ENCODE data around the gene EXOC6. TPM values are rescaled to one million over a fixed set of nuclear protein-coding genes. Genes with fewer than 3 reads are reported as not detected.

Gene EXOC6
- total RNA-seq, 1 donor from 2014 or later, result 13.5 TPM

- Mint-ChIP-seq H3K36me3 (ENCODE audit: low read depth) (peaks cover 2% of the 10 kb centered on the region), H3K9me3 (no peaks in the 10 kb centered on the region), H3K27ac (no peak overlapping the region), H3K27me3 (ENCODE audit: insufficient read depth) (peaks cover 3% of the 10 kb centered on the region), H3K4me3 (no peak overlapping the region), H3K4me1 (ENCODE audit: low read depth) (peaks cover 44% of the 10 kb centered on the region)
- intact Hi-C loops (cut with micrococcal nuclease), result loop anchor here (5.0 to 10.0 kb wide), 6 partner anchors 531 to 1051 kb away; partner anchors contain the start of genes CEP55, CPEB3, FRA10AC1 and MARCHF5
- DNase-seq (ENCODE audit: low spot score), result no peak
Observed at GRCh38 chr10:92845921-92846320, 2.4 kb upstream of the EXOC6 start.

GRCh38 chr10:92846344-92846743 lies 2.0 kb upstream of the EXOC6 start:
- peaks cover 3% of the 10 kb centered on the region for H3K27me3 Mint-ChIP-seq (ENCODE audit: insufficient read depth)
- DNase-seq (ENCODE audit: low spot score), result no peak
- intact Hi-C loops (cut with micrococcal nuclease), result loop anchor here (5.0 to 10.0 kb wide), 6 partner anchors 531 to 1052 kb away; partner anchors contain the start of genes CEP55, CPEB3, FRA10AC1 and MARCHF5

GRCh38 chr10:92846854-92847201 lies 1.5 kb upstream of the EXOC6 start:
- peak overlapping the region; percentile 67 for H3K27ac Mint-ChIP-seq
- H3K9me3 Mint-ChIP-seq, result no peaks in the 10 kb centered on the region
- H3K36me3 Mint-ChIP-seq (ENCODE audit: low read depth), result peaks cover 4% of the 10 kb centered on the region
- H3K27me3 Mint-ChIP-seq (ENCODE audit: insufficient read depth), result peaks cover 3% of the 10 kb centered on the region
- intact Hi-C loops (cut with micrococcal nuclease), result loop anchor here (5.0 to 10.0 kb wide), 6 partner anchors 530 to 1052 kb away; partner anchors contain the start of genes CEP55, CPEB3, FRA10AC1 and MARCHF5
- peak overlapping the region; percentile 36 for H3K4me3 Mint-ChIP-seq
- peaks cover 44% of the 10 kb centered on the region for H3K4me1 Mint-ChIP-seq (ENCODE audit: low read depth)
- no peak for DNase-seq (ENCODE audit: low spot score)

More at GRCh38 chr10:92846344-92846743, 2.0 kb upstream of the EXOC6 start:
- peaks cover 44% of the 10 kb centered on the region for H3K4me1 Mint-ChIP-seq (ENCODE audit: low read depth)
- no peak overlapping the region for H3K27ac Mint-ChIP-seq
- H3K9me3 Mint-ChIP-seq, result no peaks in the 10 kb centered on the region
- peaks cover 4% of the 10 kb centered on the region for H3K36me3 Mint-ChIP-seq (ENCODE audit: low read depth)
- H3K4me3 Mint-ChIP-seq, result peak overlapping the region; percentile 36

- no peak for DNase-seq (ENCODE audit: low spot score)
- Mint-ChIP-seq H3K36me3 (ENCODE audit: low read depth) (peaks cover 4% of the 10 kb centered on the region), H3K27me3 (ENCODE audit: insufficient read depth) (peaks cover 3% of the 10 kb centered on the region), H3K4me3 (peak overlapping the region; percentile 87), H3K9me3 (no peaks in the 10 kb centered on the region), H3K4me1 (ENCODE audit: low read depth) (peaks cover 44% of the 10 kb centered on the region), H3K27ac (peak overlapping the region; percentile 67)
- intact Hi-C loops (cut with micrococcal nuclease), result loop anchor here (5.0 to 10.0 kb wide), 6 partner anchors 530 to 1053 kb away; partner anchors contain the start of genes CEP55, CPEB3, FRA10AC1 and MARCHF5
Observed at GRCh38 chr10:92847202-92847864, 987 bp upstream of the EXOC6 start.

GRCh38 chr10:92848037-92848440 lies 281 bp upstream of the EXOC6 start:
- intact Hi-C loops (cut with micrococcal nuclease), result loop anchor here (1.0 to 10.0 kb wide), 9 partner anchors 157 to 1053 kb away; partner anchors contain the start of genes CEP55, CPEB3, FRA10AC1 and IDE
- H3K27me3 Mint-ChIP-seq (ENCODE audit: insufficient read depth), result peaks cover 2% of the 10 kb centered on the region
- DNase-seq (ENCODE audit: low spot score), result no peak

GRCh38 chr10:92849234-92849525 lies 860 bp downstream of the EXOC6 start:
- H3K4me1 Mint-ChIP-seq (ENCODE audit: low read depth), result peaks cover 38% of the 10 kb centered on the region
- peak overlapping the region; percentile 88 for H3K4me3 Mint-ChIP-seq

More at GRCh38 chr10:92848037-92848440, 281 bp upstream of the EXOC6 start:
- peaks cover 41% of the 10 kb centered on the region for H3K4me1 Mint-ChIP-seq (ENCODE audit: low read depth)
- peak overlapping the region; percentile 93 for H3K27ac Mint-ChIP-seq
- H3K9me3 Mint-ChIP-seq, result no peaks in the 10 kb centered on the region
- H3K36me3 Mint-ChIP-seq (ENCODE audit: low read depth), result peaks cover 4% of the 10 kb centered on the region
- H3K4me3 Mint-ChIP-seq, result peak overlapping the region; percentile 87

GRCh38 chr10:92849576-92850090 lies 1.3 kb downstream of the EXOC6 start:
- Mint-ChIP-seq H3K9me3 (no peaks in the 10 kb centered on the region), H3K27me3 (ENCODE audit: insufficient read depth) (peaks cover 2% of the 10 kb centered on the region), H3K4me3 (peak overlapping the region; percentile 88), H3K4me1 (ENCODE audit: low read depth) (peaks cover 38% of the 10 kb centered on the region), H3K27ac (peak overlapping the region; percentile 83), H3K36me3 (ENCODE audit: low read depth) (peaks cover 4% of the 10 kb centered on the region)
- no peak for DNase-seq (ENCODE audit: low spot score)
- intact Hi-C loops (cut with micrococcal nuclease), result loop anchor here (2.0 to 10.0 kb wide), 9 partner anchors 31 to 1055 kb away; partner anchors contain the start of genes CEP55, CPEB3, FRA10AC1 and KIF11

More at GRCh38 chr10:92849234-92849525, 860 bp downstream of the EXOC6 start:
- intact Hi-C loops (cut with micrococcal nuclease), result loop anchor here (2.0 to 10.0 kb wide), 8 partner anchors 158 to 1054 kb away; partner anchors contain the start of genes CEP55, CPEB3, FRA10AC1 and KIF11
- peaks cover 2% of the 10 kb centered on the region for H3K27me3 Mint-ChIP-seq (ENCODE audit: insufficient read depth)
- DNase-seq (ENCODE audit: low spot score), result no peak
- H3K36me3 Mint-ChIP-seq (ENCODE audit: low read depth), result peaks cover 4% of the 10 kb centered on the region
- no peaks in the 10 kb centered on the region for H3K9me3 Mint-ChIP-seq
- peak overlapping the region; percentile 83 for H3K27ac Mint-ChIP-seq

GRCh38 chr10:92850185-92850584 lies 1.9 kb downstream of the EXOC6 start:
- Mint-ChIP-seq H3K27ac (no peak overlapping the region), H3K36me3 (ENCODE audit: low read depth) (peaks cover 4% of the 10 kb centered on the region), H3K4me1 (ENCODE audit: low read depth) (peaks cover 38% of the 10 kb centered on the region), H3K9me3 (no peaks in the 10 kb centered on the region), H3K4me3 (no peak overlapping the region), H3K27me3 (ENCODE audit: insufficient read depth) (peaks cover 2% of the 10 kb centered on the region)
- intact Hi-C loops (cut with micrococcal nuclease), result loop anchor here (2.0 kb wide), 1 partner anchor 31 kb away; no protein-coding TSS in a partner anchor
- DNase-seq (ENCODE audit: low spot score), result no peak

GRCh38 chr10:92851003-92851402 lies 2.7 kb downstream of the EXOC6 start:
- no peak overlapping the region for H3K27ac Mint-ChIP-seq
- peaks cover 2% of the 10 kb centered on the region for H3K27me3 Mint-ChIP-seq (ENCODE audit: insufficient read depth)
- no peak for DNase-seq (ENCODE audit: low spot score)
- intact Hi-C loops (cut with micrococcal nuclease), result loop anchor here (2.0 kb wide), 1 partner anchor 30 kb away; no protein-coding TSS in a partner anchor
- no peak overlapping the region for H3K4me3 Mint-ChIP-seq
- no peaks in the 10 kb centered on the region for H3K9me3 Mint-ChIP-seq
- peaks cover 34% of the 10 kb centered on the region for H3K4me1 Mint-ChIP-seq (ENCODE audit: low read depth)
- H3K36me3 Mint-ChIP-seq (ENCODE audit: low read depth), result peaks cover 4% of the 10 kb centered on the region

GRCh38 chr10:92855560-92855959 lies 7.2 kb downstream of the EXOC6 start:
- intact Hi-C loops (cut with micrococcal nuclease), result no loop called here
- no peaks in the 10 kb centered on the region for H3K4me1 Mint-ChIP-seq (ENCODE audit: low read depth)
- H3K27ac Mint-ChIP-seq, result no peak overlapping the region
- H3K4me3 Mint-ChIP-seq, result no peak overlapping the region
- DNase-seq (ENCODE audit: low spot score), result no peak
- H3K36me3 Mint-ChIP-seq (ENCODE audit: low read depth), result peaks cover 14% of the 10 kb centered on the region
- peaks cover 30% of the 10 kb centered on the region for H3K9me3 Mint-ChIP-seq
- no peaks in the 10 kb centered on the region for H3K27me3 Mint-ChIP-seq (ENCODE audit: insufficient read depth)

- intact Hi-C loops (cut with micrococcal nuclease), result no loop called here
- H3K4me1 Mint-ChIP-seq (ENCODE audit: low read depth), result no peaks in the 10 kb centered on the region
- no peak for DNase-seq (ENCODE audit: low spot score)
- peaks cover 15% of the 10 kb centered on the region for H3K36me3 Mint-ChIP-seq (ENCODE audit: low read depth)
- H3K27ac Mint-ChIP-seq, result no peak overlapping the region
- H3K9me3 Mint-ChIP-seq, result peaks cover 30% of the 10 kb centered on the region
- no peak overlapping the region for H3K4me3 Mint-ChIP-seq
- no peaks in the 10 kb centered on the region for H3K27me3 Mint-ChIP-seq (ENCODE audit: insufficient read depth)
Observed at GRCh38 chr10:92857904-92858514, 9.7 kb downstream of the EXOC6 start.

- Mint-ChIP-seq H3K36me3 (ENCODE audit: low read depth) (no peaks in the 10 kb centered on the region), H3K9me3 (no peaks in the 10 kb centered on the region), H3K4me1 (ENCODE audit: low read depth) (no peaks in the 10 kb centered on the region), H3K27ac (no peak overlapping the region), H3K4me3 (no peak overlapping the region), H3K27me3 (ENCODE audit: insufficient read depth) (no peaks in the 10 kb centered on the region)
- intact Hi-C loops (cut with micrococcal nuclease), result no loop called here
- no peak for DNase-seq (ENCODE audit: low spot score)
Observed at GRCh38 chr10:92867235-92867634, 18.9 kb downstream of the EXOC6 start.

- intact Hi-C loops (cut with micrococcal nuclease), result no loop called here
- H3K9me3 Mint-ChIP-seq, result no peaks in the 10 kb centered on the region
- H3K36me3 Mint-ChIP-seq (ENCODE audit: low read depth), result no peaks in the 10 kb centered on the region
- no peaks in the 10 kb centered on the region for H3K27me3 Mint-ChIP-seq (ENCODE audit: insufficient read depth)
- H3K4me1 Mint-ChIP-seq (ENCODE audit: low read depth), result no peaks in the 10 kb centered on the region
- no peak for DNase-seq (ENCODE audit: low spot score)
- H3K27ac Mint-ChIP-seq, result no peak overlapping the region
- no peak overlapping the region for H3K4me3 Mint-ChIP-seq
Observed at GRCh38 chr10:92868036-92868435, 19.7 kb downstream of the EXOC6 start.
